HG03575 (cell line): ENCODE measurements around the gene DCLRE1C.

Experiments used
- ATAC-seq: cut with Tn5 transposase; IDR thresholded peaks from one replicate; pipeline ENCODE4 v1.9.1; 2021; ENCODE audit not compliant: unreplicated experiment, insufficient number of reproducible peaks, low FRiP score; ENCODE audit errors: extremely low read depth

Gene DCLRE1C

GRCh38 chr10:14852236-14852635 lies 101.7 kb downstream of the DCLRE1C start:
- no peak for ATAC-seq
